ENCODE results near the gene TAF8. TPM values are rescaled to one million over a fixed set of nuclear protein-coding genes. Genes with fewer than 3 reads are reported as not detected.

TAF8 gene
- total RNA-seq, 1 experiment from 2014 or later = 20.8 TPM

DNA sequence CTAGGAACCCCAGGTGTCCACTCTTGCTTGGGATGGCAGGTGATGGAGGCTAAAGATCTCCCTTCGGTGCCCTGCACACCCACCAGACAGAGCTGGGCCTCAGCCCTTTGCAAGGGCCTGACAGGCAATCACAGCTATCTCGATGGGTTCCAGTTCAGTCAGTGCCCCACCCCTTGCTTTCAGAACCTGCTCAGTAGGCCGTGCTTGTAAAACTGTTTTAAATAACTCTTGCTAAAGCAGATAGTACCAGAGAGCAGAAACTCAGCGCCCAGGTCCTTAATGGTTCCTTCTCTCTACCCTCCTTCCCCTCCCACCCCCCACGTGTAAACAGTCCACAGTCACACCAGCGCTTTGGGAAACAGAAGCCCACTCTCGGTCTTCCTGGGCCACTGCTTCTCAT lies 52.9 kb downstream of the TAF8 start:
- no peaks in the 10 kb centered on the region for H3K27me3 ChIP-seq
- H3K4me3 ChIP-seq = no peak overlapping the region
- no peaks in the 10 kb centered on the region for H3K36me3 ChIP-seq
- DNase-seq = no peak
- no peaks in the 10 kb centered on the region for H3K9me3 ChIP-seq

- no peaks in the 10 kb centered on the region for H3K36me3 ChIP-seq
- H3K4me3 ChIP-seq = no peak overlapping the region
- DNase-seq = no peak
- H3K9me3 ChIP-seq = no peaks in the 10 kb centered on the region
- H3K27me3 ChIP-seq = no peaks in the 10 kb centered on the region
These were observed 53.4 kb downstream of the TAF8 start for GRCh38 chr6:42103753-42104094.

DNA sequence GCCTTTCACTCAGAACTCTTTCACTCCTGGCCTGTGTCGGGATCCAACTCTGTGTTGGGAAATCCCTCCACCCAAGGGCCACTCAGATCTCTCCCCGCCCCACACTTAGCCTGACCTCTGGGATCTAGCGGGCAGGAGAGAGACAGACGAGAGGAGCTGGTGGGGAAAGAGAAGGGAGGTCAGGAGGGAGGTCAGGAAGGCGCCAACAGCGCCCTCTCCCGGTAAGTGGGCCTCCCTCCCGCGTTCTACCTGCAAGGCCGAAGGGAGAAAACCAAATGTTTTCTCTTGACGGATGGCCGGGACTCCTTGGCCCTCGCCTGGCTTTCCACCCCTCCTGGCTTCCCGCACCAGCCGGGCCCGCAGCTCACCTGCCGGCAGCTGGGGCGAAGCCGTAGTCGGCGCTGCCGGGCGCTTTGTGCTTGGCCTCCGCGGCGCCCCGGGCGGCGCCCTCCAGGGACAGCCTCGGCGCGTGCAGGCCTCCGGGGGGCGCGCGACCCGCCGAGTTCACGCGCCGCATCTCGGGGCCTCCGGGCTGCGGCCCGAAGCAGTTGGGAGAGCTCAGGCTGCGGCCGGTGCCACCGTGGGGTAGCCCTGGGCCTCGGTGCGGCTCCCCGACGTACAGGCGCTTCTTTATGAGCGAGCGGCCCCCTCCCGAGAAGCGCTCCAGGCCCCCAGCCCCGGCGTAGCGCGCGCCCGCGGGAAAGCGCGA lies 53.9 kb downstream of the TAF8 start:
- no peak for DNase-seq
- Histone ChIP-seq H3K27me3 (no peaks in the 10 kb centered on the region), H3K4me3 (no peak overlapping the region), H3K36me3 (no peaks in the 10 kb centered on the region), H3K9me3 (no peaks in the 10 kb centered on the region)

DNA sequence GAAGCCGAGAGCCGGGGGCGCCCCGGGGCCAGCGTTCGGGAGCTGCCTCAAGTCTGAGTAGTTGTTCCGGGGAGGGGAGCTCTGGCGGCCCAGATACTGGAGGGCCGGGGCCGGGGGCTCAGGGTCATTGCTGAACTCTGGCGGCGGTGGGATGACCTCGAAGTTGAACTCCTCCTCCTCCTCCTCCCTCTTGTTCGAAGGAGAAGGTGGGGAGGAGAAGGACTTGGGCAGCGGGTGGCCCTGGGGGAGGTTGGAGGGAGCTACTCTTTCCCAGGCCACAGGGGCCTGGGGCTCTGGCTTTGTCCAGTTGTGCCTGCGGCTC lies 54.4 kb downstream of the TAF8 start:
- DNase-seq = no peak
- Histone ChIP-seq H3K9me3 (no peaks in the 10 kb centered on the region), H3K27me3 (no peaks in the 10 kb centered on the region), H3K4me3 (no peak overlapping the region), H3K36me3 (no peaks in the 10 kb centered on the region)

GRCh38 chr6:42105156-42105648 lies 54.9 kb downstream of the TAF8 start:
- H3K36me3 ChIP-seq = no peaks in the 10 kb centered on the region
- DNase-seq = no peak
- H3K27me3 ChIP-seq = no peaks in the 10 kb centered on the region
- H3K9me3 ChIP-seq = no peaks in the 10 kb centered on the region
- H3K4me3 ChIP-seq = no peak overlapping the region

- no peaks in the 10 kb centered on the region for H3K36me3 ChIP-seq
- H3K9me3 ChIP-seq = no peaks in the 10 kb centered on the region
- DNase-seq = no peak
- no peaks in the 10 kb centered on the region for H3K27me3 ChIP-seq
- no peak overlapping the region for H3K4me3 ChIP-seq
These were observed 55.4 kb downstream of the TAF8 start for GRCh38 chr6:42105709-42106108.

- DNase-seq = no peak
- H3K9me3 ChIP-seq = no peaks in the 10 kb centered on the region
- no peak overlapping the region for H3K4me3 ChIP-seq
- H3K36me3 ChIP-seq = no peaks in the 10 kb centered on the region
- no peaks in the 10 kb centered on the region for H3K27me3 ChIP-seq
These were observed 56.0 kb downstream of the TAF8 start for GRCh38 chr6:42106112-42107023.

GRCh38 chr6:42108071-42108470 lies 57.7 kb downstream of the TAF8 start:
- DNase-seq = no peak
- Histone ChIP-seq H3K4me3 (no peak overlapping the region), H3K27me3 (no peaks in the 10 kb centered on the region), H3K9me3 (no peaks in the 10 kb centered on the region), H3K36me3 (no peaks in the 10 kb centered on the region)

DNA sequence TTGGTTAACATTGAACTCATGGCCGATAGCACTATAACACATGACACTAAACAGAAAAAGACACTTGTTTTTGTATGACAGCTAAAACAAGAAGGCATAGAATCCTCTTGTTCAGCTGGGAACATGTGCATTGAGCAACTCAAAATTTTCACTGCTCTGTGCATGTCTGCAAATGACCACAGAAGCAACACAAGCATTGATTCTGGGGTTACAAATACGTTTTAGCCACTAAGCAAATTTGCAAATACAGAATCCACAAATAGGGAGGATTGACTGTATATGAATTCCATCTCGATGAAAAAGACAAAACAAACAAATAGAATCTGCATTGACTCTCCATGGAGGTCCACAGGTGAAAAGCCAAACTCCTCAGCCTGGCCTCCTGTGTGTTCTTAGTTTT lies 60.4 kb downstream of the TAF8 start:
- H3K27me3 ChIP-seq = no peaks in the 10 kb centered on the region
- H3K4me3 ChIP-seq = no peak overlapping the region
- H3K9me3 ChIP-seq = no peaks in the 10 kb centered on the region
- no peak for DNase-seq
- H3K36me3 ChIP-seq = no peaks in the 10 kb centered on the region

- H3K4me3 ChIP-seq = no peak overlapping the region
- no peaks in the 10 kb centered on the region for H3K27me3 ChIP-seq
- no peaks in the 10 kb centered on the region for H3K9me3 ChIP-seq
- H3K36me3 ChIP-seq = no peaks in the 10 kb centered on the region
- no peak for DNase-seq
These were observed 62.0 kb downstream of the TAF8 start for GRCh38 chr6:42112351-42112750.

- H3K4me3 ChIP-seq = no peak overlapping the region
- no peaks in the 10 kb centered on the region for H3K36me3 ChIP-seq
- H3K27me3 ChIP-seq = no peaks in the 10 kb centered on the region
- no peak for DNase-seq
- H3K9me3 ChIP-seq = no peaks in the 10 kb centered on the region
These were observed 63.8 kb downstream of the TAF8 start for GRCh38 chr6:42113936-42114636.

DNA sequence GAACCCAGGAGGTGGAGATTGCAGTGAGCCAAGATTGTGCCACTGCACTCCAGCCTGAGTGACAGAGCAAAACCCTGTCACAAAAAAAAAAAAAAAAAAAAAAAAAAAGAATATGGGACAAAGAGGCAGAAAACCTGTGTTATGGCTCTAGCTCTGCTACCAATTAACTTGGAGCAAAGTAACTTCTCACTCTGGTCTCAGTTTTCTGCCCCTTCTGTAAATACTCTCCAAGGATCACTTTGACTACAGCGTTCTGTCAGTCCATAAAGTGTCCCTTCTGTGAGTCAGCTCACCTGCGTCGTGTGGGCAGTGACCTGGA lies 67.5 kb downstream of the TAF8 start:
- Histone ChIP-seq H3K9me3 (no peaks in the 10 kb centered on the region), H3K27me3 (no peaks in the 10 kb centered on the region), H3K4me3 (no peak overlapping the region), H3K36me3 (no peaks in the 10 kb centered on the region)
- DNase-seq = no peak

DNA sequence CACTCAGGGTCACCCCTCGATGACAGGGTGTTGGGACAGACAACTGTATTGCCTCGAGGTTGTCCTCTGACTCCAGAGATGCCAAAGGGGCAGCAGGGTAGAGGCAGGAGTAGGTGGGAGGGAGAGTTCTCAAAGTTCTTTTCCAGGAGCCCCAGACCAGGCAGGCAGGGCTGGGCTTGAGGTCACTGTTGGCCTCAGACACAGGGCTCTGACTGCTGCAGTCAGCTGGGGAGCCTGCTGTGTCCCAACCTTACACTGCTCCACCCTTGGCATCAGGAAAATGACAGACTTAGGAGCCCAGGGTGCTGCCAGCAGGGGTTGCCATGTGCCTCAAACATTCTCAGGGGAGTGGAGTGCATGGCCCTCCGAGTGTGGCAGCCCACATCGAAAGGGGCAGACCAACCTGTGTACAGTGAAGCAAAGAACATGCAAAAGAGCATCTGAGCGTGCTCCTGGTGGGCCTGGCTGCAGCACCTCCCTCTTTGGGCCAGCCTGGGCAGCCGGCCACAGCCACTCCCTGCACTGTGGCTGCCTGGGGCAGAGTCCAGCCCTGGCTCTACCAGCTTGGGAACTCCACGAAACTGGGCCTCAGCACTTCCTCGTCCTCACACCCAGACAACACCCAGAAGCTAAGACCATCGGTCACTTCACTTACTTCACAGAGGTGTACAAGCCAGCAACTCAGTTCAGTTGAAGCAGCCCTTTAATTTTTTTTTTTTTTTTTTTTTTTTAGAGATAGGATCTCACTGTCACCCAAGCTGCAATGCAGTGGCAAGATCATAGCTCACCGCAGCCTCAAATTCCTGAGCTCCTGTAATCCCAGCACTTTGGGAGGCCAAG lies 68.1 kb downstream of the TAF8 start:
- H3K9me3 ChIP-seq = no peaks in the 10 kb centered on the region
- H3K4me3 ChIP-seq = no peak overlapping the region
- H3K36me3 ChIP-seq = no peaks in the 10 kb centered on the region
- no peaks in the 10 kb centered on the region for H3K27me3 ChIP-seq
- DNase-seq = peak; percentile 85

DNA sequence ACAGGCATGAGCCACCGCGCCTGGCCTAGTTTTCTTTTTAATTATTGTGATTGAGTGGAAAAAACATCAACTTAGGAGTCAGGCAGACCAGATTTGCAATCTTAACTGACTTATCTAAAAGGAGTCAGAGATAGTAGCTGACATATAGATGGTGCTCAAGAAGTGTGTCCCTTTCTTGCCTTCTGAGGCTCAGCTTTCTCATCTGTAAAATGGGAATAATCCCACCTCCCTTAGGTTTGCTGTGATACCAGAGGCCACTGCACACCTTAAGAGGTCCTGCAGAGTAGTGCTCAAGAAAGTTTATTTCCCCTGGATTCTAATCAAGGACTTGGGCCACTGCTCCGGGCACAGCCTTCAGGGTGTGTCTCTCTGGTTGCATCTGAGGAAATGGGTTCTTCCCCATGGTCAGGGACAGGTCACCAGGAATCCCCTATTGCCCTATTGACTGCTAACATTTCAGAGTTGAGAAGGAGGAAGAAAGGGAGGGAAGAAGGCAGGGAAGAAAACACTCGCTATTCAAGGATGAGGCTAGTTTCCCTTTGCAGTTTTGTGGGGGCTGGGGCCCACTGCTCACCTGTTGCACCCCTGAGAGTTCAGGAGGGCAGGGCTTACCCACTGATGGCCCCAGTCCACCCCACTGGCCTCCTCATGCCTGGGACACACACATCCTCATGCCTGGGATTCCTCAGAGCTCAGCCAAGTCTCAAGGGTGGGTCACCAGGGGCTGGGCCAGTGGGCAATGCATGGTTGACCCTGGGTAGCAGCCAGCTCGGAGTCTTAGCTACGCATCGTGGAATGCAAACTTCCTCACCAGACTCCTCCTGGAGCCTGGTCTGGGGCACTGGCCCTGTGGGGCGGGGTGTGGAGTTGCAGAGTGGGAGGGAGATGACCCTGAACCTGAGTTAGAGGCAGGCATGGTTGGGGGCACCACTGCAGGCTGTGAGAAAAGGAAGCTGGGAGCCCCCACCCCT lies 70.9 kb downstream of the TAF8 start:
- DNase-seq = peak; percentile 90
- H3K27me3 ChIP-seq = no peaks in the 10 kb centered on the region
- H3K4me3 ChIP-seq = no peak overlapping the region
- H3K36me3 ChIP-seq = no peaks in the 10 kb centered on the region
- H3K9me3 ChIP-seq = no peaks in the 10 kb centered on the region

GRCh38 chr6:42123379-42124103 lies 73.2 kb downstream of the TAF8 start:
- H3K9me3 ChIP-seq = no peaks in the 10 kb centered on the region
- no peaks in the 10 kb centered on the region for H3K27me3 ChIP-seq
- DNase-seq = no peak
- no peaks in the 10 kb centered on the region for H3K36me3 ChIP-seq
- no peak overlapping the region for H3K4me3 ChIP-seq
